Stomach (tissue), 9 donors: ENCODE data around the gene RBMS3. TPM values are rescaled to one million over a fixed set of nuclear protein-coding genes. Genes with fewer than 3 reads are reported as not detected.
A peak's percentile ranks its signal among the peaks of the same experiment; 100 is the strongest.

ENCODE experiments used
- DNase-seq, 2 donors: peaks; one replicate each; pipeline versions ENCODE4 v3.0.0 to v3.0.0-alpha.2; 2013 to 2019
- H3K27ac ChIP-seq, 5 donors: fragments of 200-600 bp in 4 of 5; sonication (generic) in 4 of 5; one replicate each; pipeline ENCODE4 v1.5.1; 2013 to 2019; ENCODE audit warnings: mild to moderate bottlenecking in 1 of 5, moderate library complexity in 1 of 5
- H3K27me3 ChIP-seq, 3 donors: fragments of 200-600 bp; sonication (generic); one replicate each; pipeline ENCODE4 v1.5.1; 2017 to 2019; ENCODE audit warnings: mixed run types in 1 of 3
- H3K36me3 ChIP-seq, 4 donors: fragments of 200-600 bp; sonication (generic); 1 replicate in 3 of 4; 2 replicates in 1 of 4; pipeline ENCODE4 v1.5.1; 2016 to 2019
- H3K4me1 ChIP-seq, 4 donors: fragments of 200-600 bp; sonication (generic); one replicate each; pipeline ENCODE4 v1.5.1; 2016 to 2019
- H3K4me3 ChIP-seq, 4 donors: fragments of 200-600 bp; sonication (generic) in 3 of 4; one replicate each; pipeline ENCODE4 v1.5.1; 2016 to 2019; ENCODE audit warnings: mild to moderate bottlenecking in 1 of 4
- H3K9me3 ChIP-seq, 4 donors: fragments of 200-600 bp; sonication (generic); one replicate each; pipeline ENCODE4 v1.5.1; 2016 to 2019
- CTCF ChIP-seq, 7 experiments: fragments of 450-650 bp in 4 of 7; fragments of 200-600 bp in 3 of 7; sonication (generic) in 3 of 7; IDR thresholded peaks; one replicate each; pipeline ENCODE4 v1.5.1; 2016 to 2019; ENCODE audit warnings: antibody characterized with exemption in 7 of 7, control low read depth in 2 of 7, mild to moderate bottlenecking in 1 of 7
- EP300 ChIP-seq: sonication (generic); formaldehyde crosslinking; IDR thresholded peaks from one replicate; pipeline ENCODE4 v1.6.1; 2017; ENCODE audit warnings: antibody characterized with exemption
- POLR2A ChIP-seq, 4 donors: fragments of 450-650 bp; IDR thresholded peaks; one replicate each; pipeline ENCODE4 v1.6.1; 2016; ENCODE audit warnings: antibody characterized with exemption in 4 of 4, control low read depth in 2 of 4, mild to moderate bottlenecking in 1 of 4, moderate library complexity in 1 of 4
- POLR2AphosphoS5 ChIP-seq, 3 donors: sonication (generic); formaldehyde crosslinking; IDR thresholded peaks; one replicate each; pipeline ENCODE4 v1.6.1; 2016; ENCODE audit warnings: antibody characterized with exemption in 3 of 3
- WGBS, 5 donors: extraction: QIAGEN DNeasy Blood & Tissue Kit in 3 of 5; methylation state at CpG; one replicate each; pipeline versions ENCODE4 v1.1.5 to v1.1.7; 2013 to 2018; 5-methylcytosine and 5-hydroxymethylcytosine counted together
- intact Hi-C: fragments of 100-400 bp; cut with DNase I; formaldehyde crosslinking; loops from one replicate; pipeline ENCODE4 v1.15.1; 2023; ENCODE audit warnings: low total_unique reads
- polyA plus RNA-seq, 3 donors: library from polyadenylated mRNA; stranded (reverse); fragments of 200-250 nt; gene quantifications; one replicate each; pipeline ENCODE4 v1.2.3, GENCODE V29; 2013
- total RNA-seq, 5 donors: library from RNA; depleted of rRNA; stranded (reverse); fragments of >200 nt; gene quantifications; one replicate each; pipeline versions ENCODE4 v1.1.0 to v1.2.3, GENCODE V29; 2014 to 2016
- donor health status: healthy with polysubstance abuse.
- donor health status: Bipolar disorder and iron deficiency.
- donor health status: healthy.

RBMS3 gene
- total and polyA plus RNA-seq, 8 donors: 2.0 to 103 (median 16.0) TPM

GRCh38 chr3:29677421-29677820, 396.6 kb downstream of the RBMS3 start:
- H3K36me3 ChIP-seq: no peaks in the 10 kb centered on the region
- TF ChIP-seq EP300 (no peak), CTCF (IDR thresholded peaks at IDR 0.05) (no peak), POLR2A (IDR thresholded peaks at IDR 0.05) (no peak), POLR2AphosphoS5 (IDR thresholded peaks at IDR 0.05) (no peak)

GRCh38 chr3:29679944-29680343, 399.1 kb downstream of the RBMS3 start:
- no peak for TF ChIP-seq POLR2A (IDR thresholded peaks at IDR 0.05)
- no peak for TF ChIP-seq EP300
- no peaks in the 10 kb centered on the region for H3K36me3 ChIP-seq
- 55 to 71% (median 68%) methylated on average over 4 of the region's 4 CpGs for WGBS, 5 donors
- H3K27me3 ChIP-seq: no peaks in the 10 kb centered on the region
- DNase-seq: no peak
- intact Hi-C loops: no loop called here
- H3K27ac ChIP-seq: no peak overlapping the region
- no peak overlapping the region for H3K4me3 ChIP-seq
- H3K4me1 ChIP-seq: peaks cover 0 to 22% (median 20%) of the 10 kb centered on the region in 4 donors
- H3K9me3 ChIP-seq: no peaks in the 10 kb centered on the region

More at GRCh38 chr3:29677421-29677820, 396.6 kb downstream of the RBMS3 start:
- intact Hi-C loops: no loop called here
- Histone ChIP-seq H3K27me3 (no peaks in the 10 kb centered on the region), H3K9me3 (no peaks in the 10 kb centered on the region), H3K4me1 (peaks cover 0 to 3% (median under 1%) of the 10 kb centered on the region in 4 donors), H3K27ac (no peak overlapping the region), H3K4me3 (no peak overlapping the region)
- DNase-seq: no peak
- 85 to 98% (median 92%) methylated on average over 1 of the region's 1 CpG for WGBS, 5 donors

GRCh38 chr3:29683018-29683993, 402.4 kb downstream of the RBMS3 start:
- H3K4me1 ChIP-seq: peaks cover 0 to 30% (median 20%) of the 10 kb centered on the region in 4 donors
- 34 to 39% (median 35%) methylated on average over 5 of the region's 5 CpGs for WGBS, 5 donors
- DNase-seq: peak in 1 of 2 donors; percentile 46
- H3K27ac ChIP-seq: peak overlapping the region in 4 of 5 donors; percentile 22 to 61 (median 46)
- TF ChIP-seq EP300: no peak
- TF ChIP-seq POLR2AphosphoS5 (IDR thresholded peaks at IDR 0.05): peak in 2 of 3 donors; percentile 57 to 72
- TF ChIP-seq CTCF (IDR thresholded peaks at IDR 0.05): no peak
- no peak for TF ChIP-seq POLR2A (IDR thresholded peaks at IDR 0.05)
- no peaks in the 10 kb centered on the region for H3K36me3 ChIP-seq
- intact Hi-C loops: no loop called here
- H3K4me3 ChIP-seq: no peak overlapping the region
- no peaks in the 10 kb centered on the region for H3K27me3 ChIP-seq
- H3K9me3 ChIP-seq: no peaks in the 10 kb centered on the region

GRCh38 chr3:29686889-29687592, 406.2 kb downstream of the RBMS3 start:
- no peak overlapping the region for H3K4me3 ChIP-seq
- no peaks in the 10 kb centered on the region for H3K27me3 ChIP-seq
- H3K36me3 ChIP-seq: no peaks in the 10 kb centered on the region
- peaks cover 0 to 30% (median 23%) of the 10 kb centered on the region in 4 donors for H3K4me1 ChIP-seq
- no peaks in the 10 kb centered on the region for H3K9me3 ChIP-seq
- H3K27ac ChIP-seq: no peak overlapping the region
- 58 to 69% (median 62%) methylated on average over 2 of the region's 2 CpGs for WGBS, 5 donors
- TF ChIP-seq POLR2AphosphoS5 (IDR thresholded peaks at IDR 0.05) (no peak), EP300 (no peak), POLR2A (IDR thresholded peaks at IDR 0.05) (no peak), CTCF (IDR thresholded peaks at IDR 0.05) (no peak)
- intact Hi-C loops: no loop called here
- peak in 1 of 2 donors; percentile 53 for DNase-seq
